Stomach (tissue), 9 donors: ENCODE results near the gene LHX4. TPM values are rescaled to one million over a fixed set of nuclear protein-coding genes. Genes with fewer than 3 reads are reported as not detected.

Source experiments
- DNase-seq, 2 donors: peaks; one replicate each; pipeline versions ENCODE4 v3.0.0 to v3.0.0-alpha.2; 2013 to 2019
- H3K27ac ChIP-seq, 5 donors: fragments of 200-600 bp in 4 of 5; sonication (generic) in 4 of 5; one replicate each; pipeline ENCODE4 v1.5.1; 2013 to 2019; ENCODE audit warnings: mild to moderate bottlenecking in 1 of 5, moderate library complexity in 1 of 5
- H3K27me3 ChIP-seq, 3 donors: fragments of 200-600 bp; sonication (generic); one replicate each; pipeline ENCODE4 v1.5.1; 2017 to 2019; ENCODE audit warnings: mixed run types in 1 of 3
- H3K36me3 ChIP-seq, 4 donors: fragments of 200-600 bp; sonication (generic); 1 replicate in 3 of 4; 2 replicates in 1 of 4; pipeline ENCODE4 v1.5.1; 2016 to 2019
- H3K4me1 ChIP-seq, 4 donors: fragments of 200-600 bp; sonication (generic); one replicate each; pipeline ENCODE4 v1.5.1; 2016 to 2019
- H3K4me3 ChIP-seq, 4 donors: fragments of 200-600 bp; sonication (generic) in 3 of 4; one replicate each; pipeline ENCODE4 v1.5.1; 2016 to 2019; ENCODE audit warnings: mild to moderate bottlenecking in 1 of 4
- H3K9me3 ChIP-seq, 4 donors: fragments of 200-600 bp; sonication (generic); one replicate each; pipeline ENCODE4 v1.5.1; 2016 to 2019
- CTCF ChIP-seq, 7 experiments: fragments of 450-650 bp in 4 of 7; fragments of 200-600 bp in 3 of 7; sonication (generic) in 3 of 7; IDR thresholded peaks; one replicate each; pipeline ENCODE4 v1.5.1; 2016 to 2019; ENCODE audit warnings: antibody characterized with exemption in 7 of 7, control low read depth in 2 of 7, mild to moderate bottlenecking in 1 of 7
- EP300 ChIP-seq: sonication (generic); formaldehyde crosslinking; IDR thresholded peaks from one replicate; pipeline ENCODE4 v1.6.1; 2017; ENCODE audit warnings: antibody characterized with exemption
- POLR2A ChIP-seq, 4 donors: fragments of 450-650 bp; IDR thresholded peaks; one replicate each; pipeline ENCODE4 v1.6.1; 2016; ENCODE audit warnings: antibody characterized with exemption in 4 of 4, control low read depth in 2 of 4, mild to moderate bottlenecking in 1 of 4, moderate library complexity in 1 of 4
- POLR2AphosphoS5 ChIP-seq, 3 donors: sonication (generic); formaldehyde crosslinking; IDR thresholded peaks; one replicate each; pipeline ENCODE4 v1.6.1; 2016; ENCODE audit warnings: antibody characterized with exemption in 3 of 3
- WGBS, 5 donors: extraction: QIAGEN DNeasy Blood & Tissue Kit in 3 of 5; methylation state at CpG; one replicate each; pipeline versions ENCODE4 v1.1.5 to v1.1.7; 2013 to 2018; 5-methylcytosine and 5-hydroxymethylcytosine counted together
- intact Hi-C: fragments of 100-400 bp; cut with DNase I; formaldehyde crosslinking; loops from one replicate; pipeline ENCODE4 v1.15.1; 2023; ENCODE audit warnings: low total_unique reads
- polyA plus RNA-seq, 3 donors: library from polyadenylated mRNA; stranded (reverse); fragments of 200-250 nt; gene quantifications; one replicate each; pipeline ENCODE4 v1.2.3, GENCODE V29; 2013
- total RNA-seq, 5 donors: library from RNA; depleted of rRNA; stranded (reverse); fragments of >200 nt; gene quantifications; one replicate each; pipeline versions ENCODE4 v1.1.0 to v1.2.3, GENCODE V29; 2014 to 2016
- donor health status: healthy with polysubstance abuse.
- donor health status: Bipolar disorder and iron deficiency.
- donor health status: healthy.

The LHX4 gene
- total and polyA plus RNA-seq, 8 donors: 0.03 to 0.18 TPM; not detected in 6

- H3K4me1 ChIP-seq: peaks cover 29 to 40% (median 37%) of the 10 kb centered on the region in 4 donors
- no peak for DNase-seq
- intact Hi-C loops: no loop called here
- H3K9me3 ChIP-seq: no peaks in the 10 kb centered on the region
- H3K27ac ChIP-seq: no peak overlapping the region
- peaks cover 34 to 100% (median 75%) of the 10 kb centered on the region in 3 donors for H3K27me3 ChIP-seq
- no peak overlapping the region for H3K4me3 ChIP-seq
- 14 to 25% (median 22%) methylated on average over 17 of the region's 17 CpGs for WGBS, 5 donors
- TF ChIP-seq POLR2A (IDR thresholded peaks at IDR 0.05) (no peak), CTCF (IDR thresholded peaks at IDR 0.05) (no peak), EP300 (no peak), POLR2AphosphoS5 (IDR thresholded peaks at IDR 0.05) (no peak)
- H3K36me3 ChIP-seq: no peaks in the 10 kb centered on the region
Observed at GRCh38 chr1:180227861-180228647, 2.0 kb upstream of the LHX4 start.

GRCh38 chr1:180228648-180229482 lies 1.2 kb upstream of the LHX4 start:
- H3K4me3 ChIP-seq: peak overlapping the region; percentile 51 to 83 (median 68)

GRCh38 chr1:180230416-180230790 lies 339 bp downstream of the LHX4 start:
- Histone ChIP-seq H3K4me1 (peaks cover 48 to 63% (median 58%) of the 10 kb centered on the region in 4 donors), H3K4me3 (peak overlapping the region; percentile 51 to 83 (median 68)), H3K27ac (no peak overlapping the region), H3K27me3 (peaks cover 50 to 100% (median 91%) of the 10 kb centered on the region in 3 donors), H3K36me3 (no peaks in the 10 kb centered on the region), H3K9me3 (no peaks in the 10 kb centered on the region)
- WGBS, 5 donors: 0 to 2% (median 1%) methylated on average over 9 to 28 of the region's 28 CpGs
- no peak for DNase-seq
- intact Hi-C loops: no loop called here
- TF ChIP-seq POLR2AphosphoS5 (IDR thresholded peaks at IDR 0.05) (no peak), POLR2A (IDR thresholded peaks at IDR 0.05) (no peak), EP300 (no peak), CTCF (IDR thresholded peaks at IDR 0.05) (no peak)

More at GRCh38 chr1:180228648-180229482, 1.2 kb upstream of the LHX4 start:
- H3K36me3 ChIP-seq: no peaks in the 10 kb centered on the region
- intact Hi-C loops: no loop called here
- no peak overlapping the region for H3K27ac ChIP-seq
- peaks cover 41 to 100% (median 83%) of the 10 kb centered on the region in 3 donors for H3K27me3 ChIP-seq
- DNase-seq: peak in 1 of 2 donors; percentile 58
- no peaks in the 10 kb centered on the region for H3K9me3 ChIP-seq
- TF ChIP-seq CTCF (IDR thresholded peaks at IDR 0.05) (no peak), POLR2AphosphoS5 (IDR thresholded peaks at IDR 0.05) (no peak)
- H3K4me1 ChIP-seq: peaks cover 36 to 48% (median 44%) of the 10 kb centered on the region in 4 donors
- 2 to 13% (median 5%) methylated on average over 4 to 57 of the region's 57 CpGs for WGBS, 5 donors

- H3K4me3 ChIP-seq: peak overlapping the region; percentile 51 to 83 (median 68)
- 0 to 1% (median 1%) methylated on average over 23 to 65 of the region's 65 CpGs for WGBS, 5 donors
- peaks cover 54 to 100% (median 93%) of the 10 kb centered on the region in 3 donors for H3K27me3 ChIP-seq
- H3K9me3 ChIP-seq: no peaks in the 10 kb centered on the region
- no peak overlapping the region for H3K27ac ChIP-seq
- TF ChIP-seq POLR2AphosphoS5 (IDR thresholded peaks at IDR 0.05) (no peak), CTCF (IDR thresholded peaks at IDR 0.05) (no peak), POLR2A (IDR thresholded peaks at IDR 0.05) (no peak), EP300 (no peak)
- DNase-seq: peak in 1 of 2 donors; percentile 59
- peaks cover 54 to 68% (median 63%) of the 10 kb centered on the region in 4 donors for H3K4me1 ChIP-seq
- intact Hi-C loops: no loop called here
- no peaks in the 10 kb centered on the region for H3K36me3 ChIP-seq
Observed at GRCh38 chr1:180230791-180231505, 884 bp downstream of the LHX4 start.
